WTC11 (cell line): ENCODE results near the gene ARID4B. TPM values are rescaled to one million over a fixed set of nuclear protein-coding genes. Genes with fewer than 3 reads are reported as not detected.
A peak's percentile ranks its signal among the peaks of the same experiment; 100 is the strongest.

Source experiments
- ATAC-seq: fragments of 200-7000 bp; cut with Tn5 transposase; 2 replicates; pipeline ENCODE4 v1.10.0; 2021; ENCODE audit warnings: mild to moderate bottlenecking, moderate library complexity
- CTCF ChIA-PET: fragments of 300-600 bp; sonication (Branson Sonifier 250); formaldehyde crosslinking; loops from one replicate; lab custom pipeline; 2021; ENCODE audit warnings: antibody characterized with exemption; lab: Charles Lee
- POLR2A ChIA-PET: fragments of 350-600 bp; sonication (Branson Sonifier 250); formaldehyde crosslinking; loops from one replicate; lab custom pipeline; 2021; ENCODE audit warnings: antibody characterized with exemption; lab: Charles Lee
- DNase-seq: peaks from one replicate; pipeline ENCODE4 v3.0.0; 2021; ENCODE audit warnings: low spot score
- H3K27ac Mint-ChIP-seq: 2 replicates; pipeline ENCODE4 v1.8.0; 2021; ENCODE audit warnings: mixed read lengths
- H3K27me3 Mint-ChIP-seq: 2 replicates; pipeline ENCODE4 v1.8.0; 2021; ENCODE audit warnings: low read depth, mild to moderate bottlenecking, moderate library complexity, mixed read lengths
- H3K36me3 Mint-ChIP-seq: 2 replicates; pipeline ENCODE4 v1.8.0; 2021; ENCODE audit warnings: mixed read lengths
- H3K4me1 Mint-ChIP-seq: 2 replicates; pipeline ENCODE4 v1.8.0; 2022; ENCODE audit warnings: mixed read lengths
- H3K4me3 Mint-ChIP-seq: 2 replicates; pipeline ENCODE4 v1.8.0; 2021; ENCODE audit warnings: mild to moderate bottlenecking, moderate library complexity, mixed read lengths
- H3K9me3 Mint-ChIP-seq: 2 replicates; pipeline ENCODE4 v1.8.0; 2021; ENCODE audit warnings: mixed read lengths
- ARID4B ChIP-seq: sonication (generic); formaldehyde crosslinking; IDR thresholded peaks from 2 replicates; pipeline ENCODE4 v1.8.0; 2023; ENCODE audit warnings: missing genetic modification reagents, mild to moderate bottlenecking, borderline replicate concordance
- ATF2 ChIP-seq: sonication (generic); formaldehyde crosslinking; IDR thresholded peaks from 2 replicates; pipeline ENCODE4 v1.8.1; 2022; ENCODE audit warnings: low read depth, missing genetic modification reagents, borderline replicate concordance
- E2F4 ChIP-seq: sonication (generic); formaldehyde crosslinking; IDR thresholded peaks from 2 replicates; pipeline ENCODE4 v1.8.1; 2022; ENCODE audit warnings: low read depth, mild to moderate bottlenecking, moderate library complexity, missing genetic modification reagents, borderline replicate concordance
- E2F5 ChIP-seq: sonication (generic); formaldehyde crosslinking; IDR thresholded peaks from 2 replicates; pipeline ENCODE4 v1.8.1; 2022; ENCODE audit warnings: mild to moderate bottlenecking, moderate library complexity, missing genetic modification reagents
- ESRRA ChIP-seq: sonication (generic); formaldehyde crosslinking; IDR thresholded peaks from 2 replicates; pipeline ENCODE4 v1.8.1; 2022; ENCODE audit warnings: mild to moderate bottlenecking, missing genetic modification reagents, borderline replicate concordance
- HMGA2 ChIP-seq: fragments of 250-450 bp; sonication (Bioruptor Pico); IDR thresholded peaks from 2 replicates; pipeline ENCODE4 v1.4.0; 2021; ENCODE audit warnings: mild to moderate bottlenecking, moderate library complexity
- JUN ChIP-seq: sonication (generic); formaldehyde crosslinking; IDR thresholded peaks from 2 replicates; pipeline ENCODE4 v1.8.0; 2023; ENCODE audit warnings: mild to moderate bottlenecking, missing genetic modification reagents
- NR1H2 ChIP-seq: sonication (generic); formaldehyde crosslinking; IDR thresholded peaks from 2 replicates; pipeline ENCODE4 v1.9.0; 2021; ENCODE audit warnings: mild to moderate bottlenecking, moderate library complexity, missing genetic modification reagents
- PRDM15 ChIP-seq: sonication (generic); formaldehyde crosslinking; IDR thresholded peaks from 2 replicates; pipeline ENCODE4 v1.8.0; 2022; ENCODE audit warnings: missing genetic modification reagents
- PREB ChIP-seq: sonication (generic); formaldehyde crosslinking; IDR thresholded peaks from 2 replicates; pipeline ENCODE4 v1.8.1; 2022; ENCODE audit warnings: mild to moderate bottlenecking, missing genetic modification reagents, moderate library complexity, borderline replicate concordance
- SMAD4 ChIP-seq: sonication (generic); formaldehyde crosslinking; IDR thresholded peaks from 2 replicates; pipeline ENCODE4 v1.8.0; 2022; ENCODE audit warnings: mild to moderate bottlenecking, missing genetic modification reagents
- ZBTB43 ChIP-seq: sonication (generic); formaldehyde crosslinking; IDR thresholded peaks from 2 replicates; pipeline ENCODE4 v1.8.1; 2023; ENCODE audit warnings: mild to moderate bottlenecking, missing genetic modification reagents
- ZNF121 ChIP-seq: sonication (generic); formaldehyde crosslinking; IDR thresholded peaks from 2 replicates; pipeline ENCODE4 v1.8.0; 2023; ENCODE audit warnings: missing genetic modification reagents
- ZNF396 ChIP-seq: fragments of 250-450 bp; sonication (Bioruptor Pico); IDR thresholded peaks from 2 replicates; pipeline ENCODE4 v1.8.0; 2021; ENCODE audit warnings: mild to moderate bottlenecking, moderate library complexity, borderline replicate concordance
- ZNF416 ChIP-seq: fragments of 250-450 bp; sonication (Bioruptor Pico); IDR thresholded peaks from 2 replicates; pipeline ENCODE4 v1.9.0; 2021; ENCODE audit warnings: mild to moderate bottlenecking, inconsistent platforms
- ZNF425 ChIP-seq: fragments of 250-450 bp; sonication (Bioruptor Pico); conservative IDR thresholded peaks from 2 replicates; pipeline ENCODE4 v1.9.0; 2021; ENCODE audit warnings: mild to moderate bottlenecking
- total RNA-seq: library from RNA; stranded (reverse); gene quantifications from 3 replicates; pipeline ENCODE4 v1.2.3, GENCODE V29; 2021

The ARID4B gene
- total RNA-seq, 1 experiment from 2014 or later: 35.7 TPM

GRCh38 chr1:235134171-235134570, 193.8 kb downstream of the ARID4B start (continued):
- TF ChIP-seq PREB (CRISPR knock-in tag) (no peak), ZBTB43 (CRISPR knock-in tag) (no peak), JUN (CRISPR knock-in tag) (no peak), ZNF121 (CRISPR knock-in tag) (no peak)

- TF ChIP-seq E2F5 (CRISPR knock-in tag): no peak
- TF ChIP-seq SMAD4: no peak
- TF ChIP-seq ZNF396 (CRISPR knock-in tag): no peak
- Mint-ChIP-seq H3K27ac (peak overlapping the region; percentile 49; the same call in 1 of the 2 replicates), H3K36me3 (peaks cover 52% of the 10 kb centered on the region), H3K4me3 (no peak overlapping the region), H3K9me3 (no peaks in the 10 kb centered on the region), H3K27me3 (no peaks in the 10 kb centered on the region), H3K4me1 (peaks cover 11% of the 10 kb centered on the region; the same call in 1 of the 2 replicates)
- POLR2A ChIA-PET: no interaction called here
- CTCF ChIA-PET: no interaction called here
- ATAC-seq: no peak
- DNase-seq: no peak
These were observed 194.9 kb downstream of the ARID4B start for GRCh38 chr1:235133086-235133485.

GRCh38 chr1:235131961-235132360, 196.0 kb downstream of the ARID4B start:
- no peak overlapping the region for H3K4me3 Mint-ChIP-seq
- POLR2A ChIA-PET: no interaction called here
- CTCF ChIA-PET: no interaction called here
- H3K9me3 Mint-ChIP-seq: no peaks in the 10 kb centered on the region
- no peaks in the 10 kb centered on the region for H3K27me3 Mint-ChIP-seq
- peak overlapping the region; percentile 32; the same call in 1 of the 2 replicates for H3K27ac Mint-ChIP-seq
- H3K4me1 Mint-ChIP-seq: peaks cover 19% of the 10 kb centered on the region
- no peak for ATAC-seq
- no peak for DNase-seq
- H3K36me3 Mint-ChIP-seq: peaks cover 53% of the 10 kb centered on the region
- TF ChIP-seq JUN (CRISPR knock-in tag) (no peak), ATF2 (no peak), ESRRA (CRISPR knock-in tag) (no peak), HMGA2 (CRISPR knock-in tag) (no peak), E2F4 (CRISPR knock-in tag) (no peak), PRDM15 (no peak), ARID4B (CRISPR knock-in tag) (no peak), ZNF425 (CRISPR knock-in tag) (no peak), NR1H2 (CRISPR knock-in tag) (no peak), ZNF416 (no peak)
